Lung (tissue), 12 donors: ENCODE results near the gene SLFNL1. TPM values are rescaled to one million over a fixed set of nuclear protein-coding genes. Genes with fewer than 3 reads are reported as not detected.

Experiments used
- ATAC-seq: fragments of 200-7000 bp; cut with Tn5 transposase; one replicate; pipeline ENCODE4 v1.9.1; 2020; ENCODE audit warnings: moderate number of reproducible peaks; ENCODE audit not compliant: insufficient read depth, low FRiP score
- DNase-seq, 3 donors: peaks; one replicate each; pipeline ENCODE4 v3.0.0-alpha.2; 2013 to 2017
- H3K27ac ChIP-seq, 2 donors: one replicate each; pipeline ENCODE4 v1.5.1; 2013; ENCODE audit warnings: mild to moderate bottlenecking in 2 of 2, moderate library complexity in 2 of 2, control low read depth in 1 of 2, inconsistent platforms in 1 of 2, low read depth in 1 of 2, low read length in 1 of 2
- H3K27me3 ChIP-seq, 3 donors: one replicate each; pipeline ENCODE4 v1.5.1; 2013; ENCODE audit warnings: low read length in 2 of 3; ENCODE audit not compliant: control insufficient read depth in 3 of 3, insufficient read depth in 3 of 3
- H3K36me3 ChIP-seq, 4 donors: one replicate each; pipeline ENCODE4 v1.5.1; 2013; ENCODE audit warnings: low read length in 4 of 4, mild to moderate bottlenecking in 1 of 4, moderate library complexity in 1 of 4; ENCODE audit not compliant: control insufficient read depth in 4 of 4, insufficient read depth in 4 of 4
- H3K4me1 ChIP-seq, 5 donors: one replicate each; pipeline ENCODE4 v1.5.1; 2013; ENCODE audit warnings: low read length in 5 of 5, mild to moderate bottlenecking in 2 of 5, moderate library complexity in 1 of 5; ENCODE audit not compliant: control insufficient read depth in 5 of 5, insufficient read depth in 5 of 5
- H3K4me3 ChIP-seq: one replicate; pipeline ENCODE4 v1.5.1; 2013; ENCODE audit warnings: mild to moderate bottlenecking, control low read depth, moderate library complexity
- H3K9ac ChIP-seq, 2 donors: one replicate each; pipeline ENCODE4 v1.5.1; 2013; ENCODE audit warnings: low read length in 2 of 2, control low read depth in 1 of 2; ENCODE audit not compliant: insufficient read depth in 1 of 2
- H3K9me3 ChIP-seq, 4 donors: one replicate each; pipeline ENCODE4 v1.5.1; 2013; ENCODE audit warnings: low read length in 3 of 4, mild to moderate bottlenecking in 1 of 4, moderate library complexity in 1 of 4; ENCODE audit not compliant: control insufficient read depth in 4 of 4, insufficient read depth in 3 of 4
- WGBS, 2 donors: extraction: QIAGEN DNeasy Blood & Tissue Kit; methylation state at CpG; one replicate each; pipeline ENCODE4 v1.1.7; 2013; 5-methylcytosine and 5-hydroxymethylcytosine counted together
- polyA plus RNA-seq, 2 donors: library from polyadenylated mRNA; stranded (reverse); fragments of 200-250 nt; gene quantifications; one replicate each; pipeline ENCODE4 v1.2.1, GENCODE V29; 2013
- total RNA-seq, 2 donors: library from RNA; depleted of rRNA in 1 of 2; stranded (reverse); fragments of >200 nt in 1 of 2; gene quantifications; one replicate each; pipeline ENCODE4 v1.2.1, GENCODE V29; 2014 to 2021
- TF ChIP-seq, protein P1 (sequence below): IDR thresholded peaks from 2 replicates; pipeline ENCODE4 v1.5.1; 2012; ENCODE audit warnings: mild to moderate bottlenecking; ENCODE audit errors: control extremely low read depth, extremely low read depth
- donor health status: control.
- donor health status: control.
- donor health status: Bipolar disorder and iron deficiency.
- donor health status: healthy.
- donor health status: DM: yes; HTN: yes; CAD: no.

SLFNL1 gene
- total and polyA plus RNA-seq, 4 donors, result 0.94 to 9.2 (median 3.2) TPM

DNA sequence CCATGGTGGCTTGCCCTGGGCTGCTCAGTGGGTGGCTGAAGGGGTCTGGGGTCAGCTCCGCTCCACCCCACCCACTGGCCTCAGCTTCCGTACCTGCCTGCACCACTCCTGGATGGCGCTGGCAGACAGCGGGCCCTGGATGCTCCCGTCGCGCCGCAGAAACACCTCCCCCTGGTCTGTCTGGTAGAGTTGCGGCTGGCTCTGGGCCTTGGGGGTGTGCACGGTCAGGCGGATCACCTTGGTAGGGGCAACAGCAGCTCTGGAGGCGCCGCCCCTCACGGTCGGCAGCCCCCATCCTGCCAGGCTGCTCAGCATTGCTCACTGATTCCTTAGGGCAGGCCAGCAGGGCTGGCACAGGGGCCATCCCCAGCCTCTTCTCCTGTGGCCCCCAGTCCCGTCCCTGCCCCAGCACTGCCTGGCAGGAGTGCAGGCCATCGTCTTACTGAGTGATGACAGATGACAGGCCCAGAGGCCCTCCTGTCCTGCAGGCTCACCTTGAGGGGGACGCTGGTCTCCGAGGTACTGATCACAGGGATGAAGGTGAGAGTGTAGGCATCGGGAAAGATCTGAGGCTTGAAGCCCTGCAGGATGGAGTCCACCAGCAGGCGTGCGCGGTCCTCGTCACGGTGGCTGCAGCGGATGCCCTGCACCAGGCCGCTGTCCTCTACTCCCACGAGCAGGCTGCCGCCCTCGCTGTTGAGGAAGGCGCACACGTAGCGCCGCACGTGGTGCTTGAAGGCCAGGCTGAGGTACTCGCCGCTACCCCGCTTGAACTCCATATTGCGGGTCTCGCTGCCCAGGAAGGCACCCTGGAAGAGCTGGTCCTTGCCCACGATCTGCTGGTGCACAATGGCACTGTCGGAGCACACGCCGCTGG lies 4.1 kb downstream of the SLFNL1 start:
- WGBS, 2 donors, result 97 to 98% methylated on average over 44 of the region's 44 CpGs
- Histone ChIP-seq H3K9me3 (no peaks in the 10 kb centered on the region), H3K4me1 (peaks cover 0 to 14% (median 9%) of the 10 kb centered on the region in 5 donors), H3K4me3 (no peak overlapping the region), H3K27me3 (no peaks in the 10 kb centered on the region), H3K36me3 (peaks cover 0 to 14% (median under 1%) of the 10 kb centered on the region in 4 donors), H3K9ac (no peak overlapping the region), H3K27ac (no peak overlapping the region)
- ATAC-seq (no peak), DNase-seq (no peak)
- TF ChIP-seq, protein P1, sequence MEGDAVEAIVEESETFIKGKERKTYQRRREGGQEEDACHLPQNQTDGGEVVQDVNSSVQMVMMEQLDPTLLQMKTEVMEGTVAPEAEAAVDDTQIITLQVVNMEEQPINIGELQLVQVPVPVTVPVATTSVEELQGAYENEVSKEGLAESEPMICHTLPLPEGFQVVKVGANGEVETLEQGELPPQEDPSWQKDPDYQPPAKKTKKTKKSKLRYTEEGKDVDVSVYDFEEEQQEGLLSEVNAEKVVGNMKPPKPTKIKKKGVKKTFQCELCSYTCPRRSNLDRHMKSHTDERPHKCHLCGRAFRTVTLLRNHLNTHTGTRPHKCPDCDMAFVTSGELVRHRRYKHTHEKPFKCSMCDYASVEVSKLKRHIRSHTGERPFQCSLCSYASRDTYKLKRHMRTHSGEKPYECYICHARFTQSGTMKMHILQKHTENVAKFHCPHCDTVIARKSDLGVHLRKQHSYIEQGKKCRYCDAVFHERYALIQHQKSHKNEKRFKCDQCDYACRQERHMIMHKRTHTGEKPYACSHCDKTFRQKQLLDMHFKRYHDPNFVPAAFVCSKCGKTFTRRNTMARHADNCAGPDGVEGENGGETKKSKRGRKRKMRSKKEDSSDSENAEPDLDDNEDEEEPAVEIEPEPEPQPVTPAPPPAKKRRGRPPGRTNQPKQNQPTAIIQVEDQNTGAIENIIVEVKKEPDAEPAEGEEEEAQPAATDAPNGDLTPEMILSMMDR, result no peak

DNA sequence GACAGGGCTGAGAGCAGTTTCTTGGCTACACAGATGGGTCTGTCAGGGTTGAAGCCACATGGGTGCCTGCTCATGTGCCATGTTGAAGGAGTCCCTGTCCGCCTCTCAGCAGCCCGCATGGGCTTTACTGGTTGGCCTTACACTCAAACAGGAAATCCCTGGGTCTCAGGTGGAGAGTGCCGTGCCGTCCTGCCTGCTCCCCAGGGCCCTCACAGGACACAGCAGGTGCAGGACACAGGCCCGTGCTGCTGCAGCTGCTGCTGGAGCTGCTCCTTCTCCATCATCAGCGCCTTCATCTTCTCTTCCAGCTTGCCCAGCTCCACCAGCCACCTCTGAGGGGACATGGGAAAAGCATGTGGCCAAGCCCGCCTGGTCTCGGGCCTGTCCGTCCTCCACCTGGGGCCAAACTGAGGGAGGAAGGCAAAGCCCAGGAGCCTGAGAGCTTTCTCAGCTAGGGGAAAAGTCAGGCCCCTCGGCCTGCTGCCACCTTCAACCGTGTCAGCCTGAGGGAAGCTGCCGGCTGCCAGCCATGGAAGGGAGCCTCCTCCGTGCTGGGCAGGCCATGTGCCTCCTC lies 5.5 kb downstream of the SLFNL1 start:
- peaks cover 0 to 6% (median 2%) of the 10 kb centered on the region in 5 donors for H3K4me1 ChIP-seq
- no peak for DNase-seq
- H3K9me3 ChIP-seq, result no peaks in the 10 kb centered on the region
- no peaks in the 10 kb centered on the region for H3K27me3 ChIP-seq
- no peak overlapping the region for H3K27ac ChIP-seq
- H3K36me3 ChIP-seq, result peaks cover 2 to 23% (median 4%) of the 10 kb centered on the region in 4 donors
- 93 to 95% methylated on average over 13 of the region's 13 CpGs for WGBS, 2 donors
- TF ChIP-seq, protein P1, result no peak
- no peak overlapping the region for H3K4me3 ChIP-seq
- no peak for ATAC-seq
- no peak overlapping the region for H3K9ac ChIP-seq

DNA sequence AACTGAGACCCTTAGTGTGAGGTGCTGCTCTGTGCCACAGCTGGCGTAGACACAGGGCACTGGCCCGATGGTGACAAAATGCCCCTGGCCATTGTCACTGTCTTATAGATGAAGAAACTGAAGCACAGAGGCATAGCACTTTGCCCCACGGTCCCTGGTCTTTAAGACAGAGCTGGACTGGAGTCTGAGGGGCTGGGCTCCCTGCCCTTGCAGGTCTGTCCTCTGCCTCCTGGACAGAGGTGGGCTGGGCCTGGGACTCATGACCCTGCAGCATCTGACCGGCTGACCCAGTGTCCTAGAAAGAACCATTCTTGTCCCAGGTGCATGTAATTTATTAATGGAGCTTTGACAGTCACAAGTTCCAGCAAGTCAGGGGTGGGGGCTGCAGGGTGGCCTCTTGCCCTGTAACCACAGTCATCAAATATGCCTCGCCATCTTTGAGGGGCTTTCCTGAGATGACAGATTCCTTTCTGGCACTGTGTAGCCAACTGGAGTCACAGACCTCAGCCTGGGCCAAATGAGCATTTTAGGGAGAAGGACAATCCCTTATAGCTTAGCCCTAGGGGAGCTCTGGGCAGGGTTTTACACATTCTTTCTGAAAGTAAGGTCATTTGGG lies 6.1 kb downstream of the SLFNL1 start:
- Histone ChIP-seq H3K36me3 (peaks cover 2 to 25% (median 8%) of the 10 kb centered on the region in 4 donors), H3K27me3 (no peaks in the 10 kb centered on the region), H3K9ac (no peak overlapping the region), H3K4me1 (peaks cover 0 to 6% (median 0%) of the 10 kb centered on the region in 5 donors), H3K27ac (no peak overlapping the region), H3K4me3 (no peak overlapping the region), H3K9me3 (no peaks in the 10 kb centered on the region)
- TF ChIP-seq, protein P1, result no peak
- ATAC-seq (no peak), DNase-seq (no peak)
- WGBS, 2 donors, result 65 to 77% methylated on average over 5 of the region's 5 CpGs
